DND-41 (cell line): ENCODE results near the gene CNR1.

Source experiments
- ATAC-seq: fragments of 200-7000 bp; cut with Tn5 transposase; 3 replicates; pipeline ENCODE4 v1.9.1; 2021; ENCODE audit warnings: low read depth; ENCODE audit not compliant: insufficient read depth
- DNase-seq: peaks from one replicate; pipeline ENCODE4 v3.0.0-alpha.2; 2020
- H2AFZ ChIP-seq: 2 replicates; pipeline ENCODE4 v1.6.0; 2012; ENCODE audit warnings: low read depth, low read length
- H3K27ac ChIP-seq: 2 replicates; pipeline ENCODE4 v1.5.1; 2012; ENCODE audit warnings: low read length, inconsistent platforms
- H3K27me3 ChIP-seq: fragments of 200-600 bp; sonication (generic); 2 replicates; pipeline ENCODE4 v1.6.0; 2012; ENCODE audit warnings: low read length, mild to moderate bottlenecking, inconsistent platforms; ENCODE audit not compliant: insufficient read depth, poor library complexity
- H3K36me3 ChIP-seq: 2 replicates; pipeline ENCODE4 v1.5.1; 2012; ENCODE audit warnings: low read length, inconsistent platforms; ENCODE audit not compliant: insufficient read depth
- H3K4me1 ChIP-seq: 2 replicates; pipeline ENCODE4 v1.5.1; 2012; ENCODE audit warnings: mild to moderate bottlenecking, low read length; ENCODE audit not compliant: insufficient read depth
- H3K4me2 ChIP-seq: 2 replicates; pipeline ENCODE4 v1.6.0; 2012; ENCODE audit warnings: mild to moderate bottlenecking, moderate library complexity, low read length, inconsistent platforms; ENCODE audit not compliant: insufficient read depth
- H3K4me3 ChIP-seq, 2 experiments: fragments of 200-600 bp in 1 of 2; shearing (Covaris generic) in 1 of 2; 2 replicates each; pipeline ENCODE4 v1.5.1; 2012 to 2016; ENCODE audit warnings: inconsistent platforms in 2 of 2, low read length in 2 of 2, mild to moderate bottlenecking in 2 of 2, low read depth in 1 of 2, moderate library complexity in 1 of 2
- H3K79me2 ChIP-seq: 2 replicates; pipeline ENCODE4 v1.6.0; 2012; ENCODE audit warnings: low read length, inconsistent platforms; ENCODE audit not compliant: insufficient read depth
- H3K9ac ChIP-seq: 2 replicates; pipeline ENCODE4 v1.6.0; 2012; ENCODE audit warnings: low read depth, mild to moderate bottlenecking, inconsistent platforms, low read length, moderate library complexity
- H3K9me3 ChIP-seq: 2 replicates; pipeline ENCODE4 v1.5.1; 2012; ENCODE audit warnings: low read length, moderate library complexity, mild to moderate bottlenecking, inconsistent platforms; ENCODE audit not compliant: insufficient read depth, severe bottlenecking
- H4K20me1 ChIP-seq: 2 replicates; pipeline ENCODE4 v1.6.0; 2012; ENCODE audit warnings: low read length; ENCODE audit not compliant: insufficient read depth
- EZH2 ChIP-seq: IDR thresholded peaks from 3 replicates; pipeline ENCODE4 v1.6.1; 2012; ENCODE audit warnings: borderline replicate concordance, low read depth, mild to moderate bottlenecking, moderate library complexity, low read length, inconsistent platforms; ENCODE audit not compliant: severe bottlenecking
- TF ChIP-seq, protein P1 (sequence below): IDR thresholded peaks from 2 replicates; pipeline ENCODE4 v1.5.1; 2012; ENCODE audit warnings: borderline replicate concordance, low read length, moderate library complexity, mild to moderate bottlenecking; ENCODE audit not compliant: poor library complexity, severe bottlenecking; ENCODE audit errors: extremely low read depth

The CNR1 gene

DNA sequence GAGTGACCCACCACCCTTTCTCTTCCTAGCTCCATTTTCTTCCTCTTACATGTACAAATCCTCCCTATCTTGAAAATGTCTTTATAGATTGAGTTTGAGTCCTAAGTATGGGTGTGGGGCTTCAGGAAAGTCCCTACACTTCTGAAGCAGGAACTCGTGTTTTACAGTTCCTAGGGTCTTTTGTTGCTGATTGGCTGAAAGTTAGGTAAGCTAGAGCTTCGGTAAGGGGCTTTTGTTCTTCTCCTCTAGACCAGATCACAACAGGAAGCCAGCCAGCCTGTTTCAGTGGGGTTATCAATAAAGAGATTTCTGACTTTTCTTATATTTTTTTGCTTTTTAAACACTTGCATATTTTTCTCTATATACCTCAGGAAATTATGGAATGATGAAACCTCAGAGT is 51.3 kb downstream of the CNR1 start:
- no peak overlapping the region for H2AFZ ChIP-seq
- DNase-seq (no peak), ATAC-seq (no peak)
- no peaks in the 10 kb centered on the region for H3K79me2 ChIP-seq
- H3K27me3 ChIP-seq: no peaks in the 10 kb centered on the region
- H3K27ac ChIP-seq: no peak overlapping the region
- TF ChIP-seq EZH2: no peak
- TF ChIP-seq, protein P1, sequence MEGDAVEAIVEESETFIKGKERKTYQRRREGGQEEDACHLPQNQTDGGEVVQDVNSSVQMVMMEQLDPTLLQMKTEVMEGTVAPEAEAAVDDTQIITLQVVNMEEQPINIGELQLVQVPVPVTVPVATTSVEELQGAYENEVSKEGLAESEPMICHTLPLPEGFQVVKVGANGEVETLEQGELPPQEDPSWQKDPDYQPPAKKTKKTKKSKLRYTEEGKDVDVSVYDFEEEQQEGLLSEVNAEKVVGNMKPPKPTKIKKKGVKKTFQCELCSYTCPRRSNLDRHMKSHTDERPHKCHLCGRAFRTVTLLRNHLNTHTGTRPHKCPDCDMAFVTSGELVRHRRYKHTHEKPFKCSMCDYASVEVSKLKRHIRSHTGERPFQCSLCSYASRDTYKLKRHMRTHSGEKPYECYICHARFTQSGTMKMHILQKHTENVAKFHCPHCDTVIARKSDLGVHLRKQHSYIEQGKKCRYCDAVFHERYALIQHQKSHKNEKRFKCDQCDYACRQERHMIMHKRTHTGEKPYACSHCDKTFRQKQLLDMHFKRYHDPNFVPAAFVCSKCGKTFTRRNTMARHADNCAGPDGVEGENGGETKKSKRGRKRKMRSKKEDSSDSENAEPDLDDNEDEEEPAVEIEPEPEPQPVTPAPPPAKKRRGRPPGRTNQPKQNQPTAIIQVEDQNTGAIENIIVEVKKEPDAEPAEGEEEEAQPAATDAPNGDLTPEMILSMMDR: no peak
- no peak overlapping the region for H3K4me2 ChIP-seq
- H4K20me1 ChIP-seq: no peaks in the 10 kb centered on the region
- H3K4me3 ChIP-seq: no peak overlapping the region
- H3K36me3 ChIP-seq: no peaks in the 10 kb centered on the region
- H3K9ac ChIP-seq: no peak overlapping the region
- no peaks in the 10 kb centered on the region for H3K9me3 ChIP-seq
- H3K4me1 ChIP-seq: no peaks in the 10 kb centered on the region

DNA sequence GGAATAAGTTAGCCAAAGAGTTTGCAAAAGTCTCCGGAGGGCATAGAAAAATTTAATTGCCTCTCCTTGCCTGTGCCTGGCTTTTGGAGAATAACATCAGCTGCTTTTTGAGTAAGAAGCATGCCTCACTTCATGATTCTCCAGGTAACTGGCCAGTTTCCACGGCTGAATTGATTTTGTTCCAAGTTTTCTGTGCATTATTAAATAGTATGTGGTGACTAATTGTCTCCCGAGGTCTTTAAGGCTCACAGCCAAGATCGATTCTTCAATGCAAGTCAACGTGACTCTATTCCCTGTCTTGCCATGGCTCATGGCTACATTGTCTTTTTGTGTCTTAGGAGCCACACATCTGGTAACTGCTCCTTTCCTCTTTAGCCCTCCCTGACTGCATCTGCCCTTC is 54.2 kb downstream of the CNR1 start:
- ATAC-seq: no peak
- Histone ChIP-seq H3K4me3 (no peak overlapping the region), H3K4me2 (no peak overlapping the region), H3K27ac (no peak overlapping the region), H3K4me1 (no peaks in the 10 kb centered on the region), H3K27me3 (no peaks in the 10 kb centered on the region), H3K9ac (no peak overlapping the region), H3K36me3 (no peaks in the 10 kb centered on the region), H2AFZ (no peak overlapping the region), H3K9me3 (no peaks in the 10 kb centered on the region), H4K20me1 (no peaks in the 10 kb centered on the region), H3K79me2 (no peaks in the 10 kb centered on the region)
- TF ChIP-seq, protein P1: no peak
- DNase-seq: no peak

DNA sequence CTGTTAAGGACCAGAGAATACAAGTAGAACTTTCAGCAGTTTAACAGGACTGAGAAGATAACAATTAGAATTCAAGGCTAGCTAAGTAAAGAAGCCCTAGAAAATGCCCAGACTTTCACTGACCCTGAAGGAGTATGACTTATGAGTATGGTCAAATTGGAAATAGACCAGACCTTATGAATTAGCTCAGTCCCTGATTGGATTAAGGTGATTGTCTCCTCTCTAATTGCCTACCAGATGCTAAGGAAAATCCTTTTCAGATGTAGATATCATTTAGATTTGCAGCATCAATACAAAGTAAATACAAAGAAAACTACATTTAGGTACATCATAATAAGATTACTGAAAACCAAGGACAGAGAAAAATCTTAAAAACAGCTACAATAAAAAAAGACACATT is 58.9 kb downstream of the CNR1 start:
- H3K36me3 ChIP-seq: no peaks in the 10 kb centered on the region
- H3K9me3 ChIP-seq: no peaks in the 10 kb centered on the region
- H4K20me1 ChIP-seq: no peaks in the 10 kb centered on the region
- no peaks in the 10 kb centered on the region for H3K4me1 ChIP-seq
- no peak for DNase-seq
- no peak overlapping the region for H3K4me3 ChIP-seq
- H3K27ac ChIP-seq: no peak overlapping the region
- no peak overlapping the region for H3K4me2 ChIP-seq
- no peak for ATAC-seq
- TF ChIP-seq, protein P1: no peak
- no peak for TF ChIP-seq EZH2
- H2AFZ ChIP-seq: no peak overlapping the region
- no peaks in the 10 kb centered on the region for H3K27me3 ChIP-seq
- no peaks in the 10 kb centered on the region for H3K79me2 ChIP-seq
- no peak overlapping the region for H3K9ac ChIP-seq

DNA sequence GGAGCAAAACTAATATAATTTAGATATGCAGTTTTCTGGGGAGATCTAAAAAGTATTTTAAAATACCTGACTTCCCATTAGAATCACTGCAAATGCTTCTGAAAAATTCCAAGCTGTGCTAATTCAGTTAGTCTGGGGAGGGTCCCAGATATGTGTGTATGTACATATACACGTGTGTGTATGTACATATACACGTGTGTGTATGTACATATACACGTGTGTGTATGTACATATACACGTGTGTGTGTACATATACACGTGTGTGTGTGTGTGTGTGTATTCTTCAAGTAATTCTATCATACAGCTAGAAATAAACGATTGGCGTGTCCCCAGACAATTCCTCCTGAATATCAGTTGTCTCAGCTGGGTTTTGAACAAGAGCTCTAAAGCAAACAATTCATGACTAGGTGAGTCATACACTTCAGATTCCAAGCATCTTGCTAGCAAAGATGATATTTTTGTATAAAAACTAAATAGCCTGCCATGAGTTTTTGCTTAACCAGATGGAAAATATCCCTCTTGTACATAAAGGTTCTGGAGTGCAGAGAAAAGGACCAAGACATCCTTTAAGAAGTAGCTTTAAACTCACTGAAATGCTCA is 60.3 kb downstream of the CNR1 start:
- Histone ChIP-seq H3K4me2 (no peak overlapping the region), H3K4me3 (no peak overlapping the region), H3K36me3 (no peaks in the 10 kb centered on the region), H4K20me1 (no peaks in the 10 kb centered on the region), H3K79me2 (no peaks in the 10 kb centered on the region), H3K9me3 (no peaks in the 10 kb centered on the region), H3K27ac (no peak overlapping the region), H3K27me3 (no peaks in the 10 kb centered on the region), H3K4me1 (no peaks in the 10 kb centered on the region), H2AFZ (no peak overlapping the region), H3K9ac (no peak overlapping the region)
- no peak for TF ChIP-seq EZH2
- TF ChIP-seq, protein P1: no peak
- DNase-seq (no peak), ATAC-seq (no peak)
